Spinal cord (tissue), 10 donors: ENCODE data around the gene PJA2. TPM values are rescaled to one million over a fixed set of nuclear protein-coding genes. Genes with fewer than 3 reads are reported as not detected.
"Not testable (repeated sequence)": the region's sequence is repeated elsewhere in the genome, so short reads cannot be mapped to it uniquely, and the experiment has no call there.

Source experiments
- DNase-seq, 6 donors: peaks; one replicate each; pipeline versions ENCODE4 v3.0.0 to v3.0.0-alpha.2; 2013 to 2015; ENCODE audit warnings: low spot score in 6 of 6, low read depth in 4 of 6
- H3K27ac ChIP-seq: one replicate; pipeline ENCODE4 v1.5.1; 2013; ENCODE audit warnings: low read depth, low read length, control low read depth
- H3K27me3 ChIP-seq: one replicate; pipeline ENCODE4 v1.6.1; 2013; ENCODE audit warnings: low read length; ENCODE audit not compliant: control insufficient read depth, insufficient read depth
- H3K36me3 ChIP-seq: one replicate; pipeline ENCODE4 v1.6.1; 2013; ENCODE audit warnings: low read length; ENCODE audit not compliant: control insufficient read depth, insufficient read depth
- H3K4me1 ChIP-seq: one replicate; pipeline ENCODE4 v1.6.1; 2013; ENCODE audit warnings: low read length; ENCODE audit not compliant: control insufficient read depth, insufficient read depth
- H3K4me3 ChIP-seq: one replicate; pipeline ENCODE4 v1.5.1; 2013; ENCODE audit warnings: low read depth, low read length, control low read depth
- H3K9me3 ChIP-seq: one replicate; pipeline ENCODE4 v1.6.1; 2013; ENCODE audit warnings: low read length; ENCODE audit not compliant: control insufficient read depth, insufficient read depth
- WGBS: methylation state at CpG from one replicate; pipeline ENCODE4 v1.1.5; 2013; ENCODE audit warnings: missing lambda C conversion rate; ENCODE audit not compliant: insufficient coverage; 5-methylcytosine and 5-hydroxymethylcytosine counted together
- polyA plus RNA-seq, 2 donors: library from polyadenylated mRNA; unstranded; fragments of 120-200 nt; gene quantifications; one replicate each; pipeline ENCODE4 v1.2.1, GENCODE V29; 2013; ENCODE audit not compliant: insufficient read length in 2 of 2
- total RNA-seq, 2 donors: library from RNA; depleted of rRNA in 1 of 2; stranded (reverse); fragments of 120-200 nt in 1 of 2; fragments of >200 nt in 1 of 2; gene quantifications; one replicate each; pipeline versions ENCODE4 v1.2.3 to v1.2.4, GENCODE V29; 2013 to 2014
- donor health status: healthy.

The PJA2 gene
- total and polyA plus RNA-seq, 4 donors, result 111 to 370 (median 226) TPM

GRCh38 chr5:109426075-109426474 lies 16.3 kb upstream of the PJA2 start:
- Histone ChIP-seq H3K9me3 (no peaks in the 10 kb centered on the region), H3K27ac (no peak overlapping the region), H3K27me3 (no peaks in the 10 kb centered on the region), H3K4me1 (no peaks in the 10 kb centered on the region), H3K4me3 (no peak overlapping the region), H3K36me3 (no peaks in the 10 kb centered on the region)
- DNase-seq, result no peak
- WGBS, result 100% methylated on average over 2 of the region's 3 CpGs

- H3K36me3 ChIP-seq, H3K9me3 ChIP-seq, H3K4me3 ChIP-seq, H3K27me3 ChIP-seq, DNase-seq, H3K27ac ChIP-seq, H3K4me1 ChIP-seq: not testable (repeated sequence)
- WGBS, result no CpG with 5 or more reads among the region's 5 CpGs
Measured at GRCh38 chr5:109425521-109425920, 15.7 kb upstream of the PJA2 start.

- no peak overlapping the region for H3K4me3 ChIP-seq
- DNase-seq, result no peak
- WGBS, result 78% methylated on average over 1 of the region's 2 CpGs
- H3K36me3 ChIP-seq, result no peaks in the 10 kb centered on the region
- H3K27me3 ChIP-seq, result no peaks in the 10 kb centered on the region
- no peak overlapping the region for H3K27ac ChIP-seq
- H3K4me1 ChIP-seq, result no peaks in the 10 kb centered on the region
- H3K9me3 ChIP-seq, result no peaks in the 10 kb centered on the region
Measured at GRCh38 chr5:109421956-109422355, 12.2 kb upstream of the PJA2 start.

- WGBS, result 100% methylated on average over 1 of the region's 3 CpGs
- peak in 1 of 6 donors; percentile 61 for DNase-seq
- H3K27me3 ChIP-seq, result no peaks in the 10 kb centered on the region
- peaks cover 2% of the 10 kb centered on the region for H3K9me3 ChIP-seq
- H3K36me3 ChIP-seq, result no peaks in the 10 kb centered on the region
- H3K4me1 ChIP-seq, result no peaks in the 10 kb centered on the region
- no peak overlapping the region for H3K27ac ChIP-seq
- no peak overlapping the region for H3K4me3 ChIP-seq
Measured at GRCh38 chr5:109418712-109419352, 9.1 kb upstream of the PJA2 start.

GRCh38 chr5:109416882-109417281 lies 7.1 kb upstream of the PJA2 start:
- no peaks in the 10 kb centered on the region for H3K36me3 ChIP-seq
- no peaks in the 10 kb centered on the region for H3K27me3 ChIP-seq
- peaks cover 3% of the 10 kb centered on the region for H3K4me1 ChIP-seq
- H3K27ac ChIP-seq, result no peak overlapping the region
- no peak for DNase-seq
- H3K4me3 ChIP-seq, result no peak overlapping the region
- WGBS, result no CpG with 5 or more reads among the region's 2 CpGs
- peaks cover 2% of the 10 kb centered on the region for H3K9me3 ChIP-seq

GRCh38 chr5:109413921-109414461 lies 4.2 kb upstream of the PJA2 start:
- H3K9me3 ChIP-seq, DNase-seq, H3K27me3 ChIP-seq, H3K36me3 ChIP-seq, H3K4me3 ChIP-seq, H3K4me1 ChIP-seq: not testable (repeated sequence)
- WGBS, result 100% methylated on average over 1 of the region's 2 CpGs
- H3K27ac ChIP-seq, result peak overlapping the region; percentile 52

GRCh38 chr5:109413458-109413857 lies 3.7 kb upstream of the PJA2 start:
- peak overlapping the region; percentile 59 for H3K27ac ChIP-seq
- H3K36me3 ChIP-seq, result no peaks in the 10 kb centered on the region
- peaks cover 3% of the 10 kb centered on the region for H3K4me1 ChIP-seq
- H3K4me3 ChIP-seq, result no peak overlapping the region
- peak in 3 of 6 donors; percentile 6 to 55 (median 48) for DNase-seq
- no peaks in the 10 kb centered on the region for H3K27me3 ChIP-seq
- H3K9me3 ChIP-seq, result peaks cover 2% of the 10 kb centered on the region

GRCh38 chr5:109412981-109413402 lies 3.2 kb upstream of the PJA2 start:
- no CpG with 5 or more reads among the region's 1 CpG for WGBS
- H3K27me3 ChIP-seq, result no peaks in the 10 kb centered on the region
- H3K9me3 ChIP-seq, result peaks cover 2% of the 10 kb centered on the region
- H3K4me1 ChIP-seq, result peaks cover 3% of the 10 kb centered on the region
- H3K4me3 ChIP-seq, result no peak overlapping the region
- peak overlapping the region; percentile 59 for H3K27ac ChIP-seq
- no peaks in the 10 kb centered on the region for H3K36me3 ChIP-seq
- peak in 3 of 6 donors; percentile 6 to 41 (median 17) for DNase-seq

GRCh38 chr5:109411627-109412026 lies 1.9 kb upstream of the PJA2 start:
- no CpG with 5 or more reads among the region's 3 CpGs for WGBS
- H3K27me3 ChIP-seq, result no peaks in the 10 kb centered on the region
- DNase-seq, result peak in 2 of 6 donors; percentile 14 to 39

GRCh38 chr5:109411149-109411514 lies 1.4 kb upstream of the PJA2 start:
- no peaks in the 10 kb centered on the region for H3K36me3 ChIP-seq
- H3K4me1 ChIP-seq, result peaks cover 3% of the 10 kb centered on the region
- peak overlapping the region; percentile 100 for H3K27ac ChIP-seq
- H3K9me3 ChIP-seq, result peaks cover 2% of the 10 kb centered on the region
- no peaks in the 10 kb centered on the region for H3K27me3 ChIP-seq
- no peak for DNase-seq
- 0% methylated on average over 1 of the region's 2 CpGs for WGBS
- peak overlapping the region; percentile 96 for H3K4me3 ChIP-seq

More at GRCh38 chr5:109411627-109412026, 1.9 kb upstream of the PJA2 start:
- H3K27ac ChIP-seq, result peak overlapping the region; percentile 100
- no peaks in the 10 kb centered on the region for H3K36me3 ChIP-seq
- peaks cover 2% of the 10 kb centered on the region for H3K9me3 ChIP-seq
- H3K4me3 ChIP-seq, result no peak overlapping the region
- peaks cover 3% of the 10 kb centered on the region for H3K4me1 ChIP-seq
